Uterus (tissue), 4 donors: ENCODE measurements around the gene DTX3. TPM values are rescaled to one million over a fixed set of nuclear protein-coding genes. Genes with fewer than 3 reads are reported as not detected.

Source experiments
- DNase-seq, 2 donors: peaks; one replicate each; pipeline ENCODE4 v3.0.0-alpha.2; 2019 to 2020
- H3K27ac ChIP-seq, 2 donors: fragments of 200-600 bp; sonication (generic); 1 replicate in 1 of 2; 2 replicates in 1 of 2; pipeline ENCODE4 v1.5.1; 2016 to 2018
- H3K27me3 ChIP-seq, 2 donors: fragments of 200-600 bp; sonication (generic); one replicate each; pipeline ENCODE4 v1.5.1; 2018 to 2019; ENCODE audit warnings: control low read depth in 1 of 2
- H3K36me3 ChIP-seq, 2 donors: fragments of 200-600 bp; sonication (generic); one replicate each; pipeline ENCODE4 v1.5.1; 2019; ENCODE audit warnings: control low read depth in 1 of 2
- H3K4me1 ChIP-seq, 2 donors: fragments of 200-600 bp; sonication (generic); one replicate each; pipeline ENCODE4 v1.5.1; 2018 to 2019; ENCODE audit warnings: control low read depth in 1 of 2
- H3K4me3 ChIP-seq, 2 donors: fragments of 200-600 bp; sonication (generic); 1 replicate in 1 of 2; 2 replicates in 1 of 2; pipeline ENCODE4 v1.5.1; 2018 to 2019; ENCODE audit warnings: mild to moderate bottlenecking in 1 of 2
- H3K9me3 ChIP-seq, 2 donors: fragments of 200-600 bp; sonication (generic); one replicate each; pipeline ENCODE4 v1.5.1; 2019; ENCODE audit warnings: control low read depth in 1 of 2
- POLR2A ChIP-seq, 2 donors: fragments of 450-650 bp; IDR thresholded peaks; one replicate each; pipeline ENCODE4 v1.6.1; 2016; ENCODE audit warnings: antibody characterized with exemption in 2 of 2, mild to moderate bottlenecking in 1 of 2, moderate library complexity in 1 of 2
- intact Hi-C: fragments of 100-400 bp; cut with DNase I; formaldehyde crosslinking; loops from one replicate; pipeline ENCODE4 v1.15.1; 2023; ENCODE audit warnings: low total_unique reads
- total RNA-seq, 4 donors: library from RNA; depleted of rRNA in 3 of 4; stranded (reverse); fragments of >200 nt in 3 of 4; gene quantifications; one replicate each; pipeline versions ENCODE4 v1.1.0 to v1.2.4, GENCODE V29; 2014 to 2023
- TF ChIP-seq, protein P1 (sequence below), 4 experiments: fragments of 200-600 bp in 2 of 4; fragments of 450-650 bp in 2 of 4; sonication (generic) in 2 of 4; IDR thresholded peaks; one replicate each; pipeline ENCODE4 v1.5.1; 2016 to 2019; ENCODE audit warnings: antibody characterized with exemption in 4 of 4, mild to moderate bottlenecking in 2 of 4, moderate library complexity in 1 of 4
- donor health status: DM: yes; HTN: yes; CAD: no.

The DTX3 gene
- total RNA-seq, 4 donors from 2014 or later = 17.6 to 82.5 (median 40.9) TPM

DNA sequence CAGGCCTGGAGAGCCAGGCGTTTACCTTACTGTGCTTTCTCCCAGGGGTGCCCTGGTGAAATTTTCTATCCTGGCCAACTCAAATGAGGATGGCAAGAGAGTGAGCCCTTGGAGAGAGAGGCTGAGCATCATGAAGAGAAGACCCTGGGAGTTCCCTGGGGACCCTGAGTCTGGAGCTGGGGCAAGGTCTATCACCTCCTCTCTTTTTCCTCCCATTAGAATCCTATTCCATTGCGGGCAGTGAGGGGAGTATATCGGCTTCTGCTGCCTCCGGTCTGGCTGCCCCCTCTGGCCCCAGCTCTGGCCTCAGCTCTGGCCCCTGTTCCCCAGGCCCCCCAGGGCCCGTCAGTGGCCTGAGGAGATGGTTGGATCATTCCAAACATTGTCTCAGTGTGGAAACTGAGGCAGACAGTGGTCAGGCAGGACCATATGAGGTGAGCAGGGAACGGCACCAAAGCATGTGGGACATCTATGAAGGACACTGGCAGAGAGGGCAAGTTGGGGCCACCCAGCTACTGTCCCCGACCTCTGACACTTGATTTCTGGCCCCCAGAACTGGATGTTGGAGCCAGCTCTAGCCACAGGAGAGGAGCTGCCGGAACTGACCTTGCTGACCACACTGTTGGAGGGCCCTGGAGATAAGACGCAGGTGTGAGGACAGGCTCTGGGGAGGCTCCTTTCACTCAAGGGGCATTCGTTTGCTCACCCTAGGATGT is 8.2 kb downstream of the DTX3 start:
- Histone ChIP-seq H3K4me1 (no peaks in the 10 kb centered on the region), H3K27ac (peak overlapping the region in 1 of 2 donors; percentile 94), H3K9me3 (no peaks in the 10 kb centered on the region), H3K4me3 (no peak overlapping the region), H3K36me3 (no peaks in the 10 kb centered on the region), H3K27me3 (no peaks in the 10 kb centered on the region)
- intact Hi-C loops = no loop called here
- TF ChIP-seq, protein P1, sequence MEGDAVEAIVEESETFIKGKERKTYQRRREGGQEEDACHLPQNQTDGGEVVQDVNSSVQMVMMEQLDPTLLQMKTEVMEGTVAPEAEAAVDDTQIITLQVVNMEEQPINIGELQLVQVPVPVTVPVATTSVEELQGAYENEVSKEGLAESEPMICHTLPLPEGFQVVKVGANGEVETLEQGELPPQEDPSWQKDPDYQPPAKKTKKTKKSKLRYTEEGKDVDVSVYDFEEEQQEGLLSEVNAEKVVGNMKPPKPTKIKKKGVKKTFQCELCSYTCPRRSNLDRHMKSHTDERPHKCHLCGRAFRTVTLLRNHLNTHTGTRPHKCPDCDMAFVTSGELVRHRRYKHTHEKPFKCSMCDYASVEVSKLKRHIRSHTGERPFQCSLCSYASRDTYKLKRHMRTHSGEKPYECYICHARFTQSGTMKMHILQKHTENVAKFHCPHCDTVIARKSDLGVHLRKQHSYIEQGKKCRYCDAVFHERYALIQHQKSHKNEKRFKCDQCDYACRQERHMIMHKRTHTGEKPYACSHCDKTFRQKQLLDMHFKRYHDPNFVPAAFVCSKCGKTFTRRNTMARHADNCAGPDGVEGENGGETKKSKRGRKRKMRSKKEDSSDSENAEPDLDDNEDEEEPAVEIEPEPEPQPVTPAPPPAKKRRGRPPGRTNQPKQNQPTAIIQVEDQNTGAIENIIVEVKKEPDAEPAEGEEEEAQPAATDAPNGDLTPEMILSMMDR (IDR thresholded peaks at IDR 0.05) = no peak
- no peak for TF ChIP-seq POLR2A (IDR thresholded peaks at IDR 0.05)
- peak in 1 of 2 donors; percentile 8 for DNase-seq

DNA sequence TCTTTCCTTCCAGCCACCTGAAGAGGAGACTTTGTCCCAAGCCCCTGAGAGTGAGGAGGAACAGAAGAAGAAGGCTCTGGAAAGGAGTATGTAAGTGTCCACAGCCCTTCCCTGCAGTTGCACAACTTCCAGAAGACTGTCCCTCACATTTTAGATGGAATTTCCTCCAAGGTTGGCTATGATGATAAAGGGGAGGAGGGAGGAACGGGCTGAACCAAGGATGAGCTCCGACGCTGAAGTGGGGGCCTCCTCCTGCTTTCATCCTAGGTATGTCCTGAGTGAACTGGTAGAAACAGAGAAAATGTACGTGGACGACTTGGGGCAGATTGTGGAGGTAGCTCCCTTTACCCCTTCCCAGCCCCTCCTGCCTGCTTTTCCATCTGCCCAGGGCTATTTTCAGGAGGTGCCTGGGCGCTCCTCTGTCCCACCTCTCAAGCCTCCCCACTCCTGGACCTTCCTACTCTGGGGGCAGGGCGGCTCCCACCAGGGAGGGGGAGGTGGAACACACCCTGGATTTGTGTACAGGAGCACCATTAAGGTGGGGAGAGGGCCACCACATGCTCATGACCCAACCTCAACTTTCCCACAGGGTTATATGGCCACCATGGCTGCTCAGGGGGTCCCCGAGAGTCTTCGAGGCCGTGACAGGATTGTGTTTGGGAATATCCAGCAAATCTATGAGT is 8.9 kb downstream of the DTX3 start:
- intact Hi-C loops = no loop called here
- TF ChIP-seq, protein P1 (IDR thresholded peaks at IDR 0.05) = no peak
- no peaks in the 10 kb centered on the region for H3K4me1 ChIP-seq

DNA sequence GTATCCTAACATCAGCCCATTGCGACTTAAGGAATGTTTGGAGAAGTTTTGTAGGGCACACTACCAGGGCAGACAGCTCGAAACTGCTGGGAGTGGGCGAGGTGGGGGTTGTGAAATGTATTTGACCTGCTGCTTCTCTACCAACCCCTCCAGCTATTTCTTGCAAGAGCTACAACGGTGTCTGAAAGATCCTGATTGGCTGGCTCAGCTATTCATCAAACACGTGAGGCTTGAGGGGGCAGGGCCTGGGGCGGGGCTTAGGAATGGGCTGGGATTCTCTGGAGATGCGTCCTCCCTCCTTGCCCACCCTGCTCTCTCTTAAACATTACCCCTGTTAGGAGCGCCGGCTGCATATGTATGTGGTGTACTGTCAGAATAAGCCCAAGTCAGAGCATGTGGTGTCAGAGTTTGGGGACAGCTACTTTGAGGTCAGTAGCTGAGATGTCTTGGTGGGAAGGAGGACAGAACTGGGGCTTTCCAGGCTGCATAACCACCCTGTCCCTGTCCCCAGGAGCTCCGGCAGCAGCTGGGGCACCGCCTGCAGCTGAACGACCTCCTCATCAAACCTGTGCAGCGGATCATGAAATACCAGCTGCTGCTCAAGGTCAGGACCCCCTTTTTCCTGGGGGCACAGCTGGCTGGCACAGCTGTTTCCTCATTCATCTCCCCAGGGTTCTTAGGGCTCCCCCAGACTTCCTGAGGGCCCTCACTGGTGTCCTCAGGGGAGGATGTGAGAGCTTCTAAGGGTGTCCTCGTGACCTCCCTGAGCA is 9.7 kb downstream of the DTX3 start:
- Histone ChIP-seq H3K4me3 (no peak overlapping the region), H3K27ac (no peak overlapping the region), H3K27me3 (no peaks in the 10 kb centered on the region), H3K9me3 (no peaks in the 10 kb centered on the region), H3K36me3 (no peaks in the 10 kb centered on the region), H3K4me1 (no peaks in the 10 kb centered on the region)
- intact Hi-C loops = no loop called here
- TF ChIP-seq, protein P1 (IDR thresholded peaks at IDR 0.05) = no peak
- no peak for TF ChIP-seq POLR2A (IDR thresholded peaks at IDR 0.05)
- DNase-seq = peak; percentile 49 to 59

More for the DNA sequence above, 8.9 kb downstream of the DTX3 start:
- Histone ChIP-seq H3K4me3 (no peak overlapping the region), H3K27ac (no peak overlapping the region), H3K27me3 (no peaks in the 10 kb centered on the region), H3K36me3 (no peaks in the 10 kb centered on the region), H3K9me3 (no peaks in the 10 kb centered on the region)
- peak in 1 of 2 donors; percentile 9 for DNase-seq

DNA sequence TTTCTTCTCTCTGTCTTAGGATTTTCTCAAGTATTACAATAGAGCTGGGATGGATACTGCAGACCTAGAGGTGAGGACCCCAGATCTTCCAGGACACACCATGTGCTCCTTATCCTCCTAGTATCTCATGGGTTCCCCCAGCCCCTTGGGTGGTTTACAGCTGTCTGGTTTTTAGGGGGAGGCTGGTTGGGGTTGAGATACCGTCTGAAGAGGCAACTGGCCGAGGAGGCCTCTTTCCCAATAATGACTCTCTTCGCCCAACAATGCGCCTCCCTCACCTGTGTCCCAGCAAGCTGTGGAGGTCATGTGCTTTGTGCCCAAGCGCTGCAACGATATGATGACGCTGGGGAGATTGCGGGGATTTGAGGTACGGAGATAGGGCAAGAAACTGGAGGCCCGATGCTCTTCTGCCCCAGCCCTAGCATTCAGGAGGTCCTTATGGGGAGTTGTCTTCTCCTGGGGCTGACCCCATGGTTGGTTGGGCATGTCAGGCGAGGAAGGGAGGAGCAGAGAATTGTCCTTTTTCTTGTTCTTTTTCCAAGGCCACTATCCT is 10.4 kb downstream of the DTX3 start:
- TF ChIP-seq, protein P1 (IDR thresholded peaks at IDR 0.05) = no peak
- TF ChIP-seq POLR2A (IDR thresholded peaks at IDR 0.05) = no peak
- Histone ChIP-seq H3K27ac (no peak overlapping the region), H3K4me1 (no peaks in the 10 kb centered on the region), H3K4me3 (no peak overlapping the region), H3K36me3 (no peaks in the 10 kb centered on the region), H3K27me3 (no peaks in the 10 kb centered on the region), H3K9me3 (no peaks in the 10 kb centered on the region)
- no peak for DNase-seq
- intact Hi-C loops = no loop called here
